Peyer's patch (tissue), 4 donors: ENCODE data around the gene CTSZ.

ENCODE experiments used
- POLR2A ChIP-seq, 2 donors: fragments of 450-650 bp; IDR thresholded peaks; one replicate each; pipeline ENCODE4 v1.5.1; 2017; ENCODE audit warnings: antibody characterized with exemption in 2 of 2, mild to moderate bottlenecking in 2 of 2, moderate library complexity in 2 of 2
- TF ChIP-seq, protein P1 (sequence below), 6 experiments: fragments of 450-650 bp in 4 of 6; fragments of 200-600 bp in 2 of 6; sonication (generic) in 1 of 6; IDR thresholded peaks; one replicate each; pipeline ENCODE4 v1.5.1; 2017 to 2019; ENCODE audit warnings: antibody characterized with exemption in 6 of 6, mild to moderate bottlenecking in 3 of 6, moderate library complexity in 1 of 6

DNA sequence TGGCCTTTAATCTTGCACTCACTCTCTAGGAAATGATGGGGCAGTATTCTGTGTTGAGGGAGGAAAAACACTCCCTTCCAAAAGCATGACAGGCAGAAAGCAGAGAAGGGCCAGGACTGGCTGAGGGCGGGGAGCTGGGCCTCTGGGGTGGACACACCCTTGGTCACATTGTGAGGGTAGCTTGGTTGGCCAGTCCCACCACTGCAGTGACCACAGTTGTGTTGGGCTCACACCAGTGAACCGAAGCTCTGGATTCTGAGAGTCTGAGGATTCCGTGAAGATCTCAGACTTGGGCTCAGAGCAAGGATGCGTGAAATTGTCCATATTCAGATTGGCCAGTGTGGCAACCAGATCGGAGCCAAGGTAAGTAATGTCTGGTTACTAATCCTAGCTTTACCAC, 12.2 kb upstream of the CTSZ start, which contains the start of gene TUBB1:
- TF ChIP-seq, protein P1, sequence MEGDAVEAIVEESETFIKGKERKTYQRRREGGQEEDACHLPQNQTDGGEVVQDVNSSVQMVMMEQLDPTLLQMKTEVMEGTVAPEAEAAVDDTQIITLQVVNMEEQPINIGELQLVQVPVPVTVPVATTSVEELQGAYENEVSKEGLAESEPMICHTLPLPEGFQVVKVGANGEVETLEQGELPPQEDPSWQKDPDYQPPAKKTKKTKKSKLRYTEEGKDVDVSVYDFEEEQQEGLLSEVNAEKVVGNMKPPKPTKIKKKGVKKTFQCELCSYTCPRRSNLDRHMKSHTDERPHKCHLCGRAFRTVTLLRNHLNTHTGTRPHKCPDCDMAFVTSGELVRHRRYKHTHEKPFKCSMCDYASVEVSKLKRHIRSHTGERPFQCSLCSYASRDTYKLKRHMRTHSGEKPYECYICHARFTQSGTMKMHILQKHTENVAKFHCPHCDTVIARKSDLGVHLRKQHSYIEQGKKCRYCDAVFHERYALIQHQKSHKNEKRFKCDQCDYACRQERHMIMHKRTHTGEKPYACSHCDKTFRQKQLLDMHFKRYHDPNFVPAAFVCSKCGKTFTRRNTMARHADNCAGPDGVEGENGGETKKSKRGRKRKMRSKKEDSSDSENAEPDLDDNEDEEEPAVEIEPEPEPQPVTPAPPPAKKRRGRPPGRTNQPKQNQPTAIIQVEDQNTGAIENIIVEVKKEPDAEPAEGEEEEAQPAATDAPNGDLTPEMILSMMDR (IDR thresholded peaks at IDR 0.05) = no peak
- no peak for TF ChIP-seq POLR2A (IDR thresholded peaks at IDR 0.05)
